IMR-90 (cell line): Measurements from ENCODE around the gene KRTAP20-2. TPM values are rescaled to one million over a fixed set of nuclear protein-coding genes. Genes with fewer than 3 reads are reported as not detected.

Experiments
- ATAC-seq: fragments of 200-7000 bp; cut with Tn5 transposase; 2 replicates; pipeline ENCODE4 v1.9.1; 2020; ENCODE audit warnings: low read depth, mild to moderate bottlenecking, moderate library complexity
- BruUV-seq: library from RNA; stranded (reverse); fragments of 400-500 nt; replicated peaks from 2 replicates; lab custom pipeline; 2021; lab: Mats Ljungman, UMichigan
- CTCF ChIA-PET: fragments of 300-600 bp; formaldehyde crosslinking; extraction: SDS; loops from one replicate; lab custom pipeline; 2021; ENCODE audit warnings: antibody characterized with exemption; lab: Yijun Ruan, JAX
- POLR2A ChIA-PET: fragments of 300-600 bp; sonication (Branson Sonifier 250); formaldehyde crosslinking; loops from one replicate; lab custom pipeline; 2022; ENCODE audit warnings: antibody characterized with exemption; ENCODE audit not compliant: unreplicated experiment; lab: Charles Lee
- DNase-seq: peaks from one replicate; pipeline ENCODE4 v3.0.0; 2013
- H2AFZ ChIP-seq: replicated peaks from 2 replicates; pipeline ENCODE3; 2013; ENCODE audit warnings: low read length, mild to moderate bottlenecking; ENCODE audit not compliant: poor library complexity
- H2AK5ac ChIP-seq: 2 replicates; pipeline ENCODE4 v1.6.1; 2013; ENCODE audit warnings: low read depth, low read length, inconsistent platforms
- H2AK9ac ChIP-seq: replicated peaks from 2 replicates; pipeline ENCODE3; 2013; ENCODE audit warnings: mild to moderate bottlenecking, low read depth, low read length, moderate library complexity; ENCODE audit not compliant: poor library complexity
- H2BK120ac ChIP-seq: 2 replicates; pipeline ENCODE4 v1.6.1; 2013; ENCODE audit warnings: low read depth, low read length, inconsistent platforms
- H2BK15ac ChIP-seq: 3 replicates; pipeline ENCODE4 v1.6.1; 2013; ENCODE audit warnings: low read depth, low read length, inconsistent platforms
- H2BK20ac ChIP-seq: 2 replicates; pipeline ENCODE4 v1.6.1; 2013; ENCODE audit warnings: low read depth, mild to moderate bottlenecking, inconsistent platforms, low read length, moderate library complexity
- H2BK5ac ChIP-seq: 2 replicates; pipeline ENCODE4 v1.6.1; 2013; ENCODE audit warnings: mild to moderate bottlenecking, low read depth, low read length, inconsistent platforms; ENCODE audit not compliant: poor library complexity, severe bottlenecking
- H3K14ac ChIP-seq: replicated peaks from 2 replicates; pipeline ENCODE4 v1.6.1; 2013; ENCODE audit warnings: low read depth, low read length, inconsistent platforms
- H3K18ac ChIP-seq: 2 replicates; pipeline ENCODE4 v1.6.1; 2013; ENCODE audit warnings: low read depth, low read length, control low read depth
- H3K23ac ChIP-seq: 2 replicates; pipeline ENCODE4 v1.6.1; 2013; ENCODE audit warnings: low read depth, low read length, inconsistent platforms
- H3K27ac ChIP-seq: 2 replicates; pipeline ENCODE4 v1.5.1; 2013; ENCODE audit warnings: mild to moderate bottlenecking, control low read depth, low read length; ENCODE audit not compliant: insufficient read depth
- H3K27me3 ChIP-seq: 2 replicates; pipeline ENCODE4 v1.6.1; 2013; ENCODE audit warnings: low read length; ENCODE audit not compliant: control insufficient read depth, insufficient read depth
- H3K36me3 ChIP-seq: 2 replicates; pipeline ENCODE4 v1.6.1; 2013; ENCODE audit warnings: low read length, mixed read lengths; ENCODE audit not compliant: control insufficient read depth, insufficient read depth
- H3K4ac ChIP-seq: 2 replicates; pipeline ENCODE4 v1.6.1; 2013; ENCODE audit warnings: low read depth, low read length, inconsistent platforms
- H3K4me1 ChIP-seq: 2 replicates; pipeline ENCODE4 v1.6.1; 2013; ENCODE audit warnings: low read length, mixed read lengths; ENCODE audit not compliant: control insufficient read depth, insufficient read depth
- H3K4me2 ChIP-seq: 2 replicates; pipeline ENCODE4 v1.6.1; 2013; ENCODE audit warnings: low read depth, mild to moderate bottlenecking, control low read depth, low read length, moderate library complexity
- H3K4me3 ChIP-seq: 2 replicates; pipeline ENCODE4 v1.5.1; 2013; ENCODE audit warnings: low read depth, mild to moderate bottlenecking, control low read depth, low read length, moderate library complexity; ENCODE audit not compliant: insufficient read depth
- H3K56ac ChIP-seq: 2 replicates; pipeline ENCODE4 v1.6.1; 2013; ENCODE audit warnings: low read length, inconsistent platforms; ENCODE audit not compliant: insufficient read depth; ENCODE audit errors: extremely low read depth
- H3K79me1 ChIP-seq, 2 experiments: 2 replicates each; pipeline ENCODE4 v1.6.1; 2013; ENCODE audit warnings: low read length in 2 of 2, inconsistent platforms in 1 of 2, low read depth in 1 of 2
- H3K9ac ChIP-seq: 2 replicates; pipeline ENCODE4 v1.6.1; 2013; ENCODE audit warnings: low read depth, low read length, control low read depth
- H3K9me1 ChIP-seq: 2 replicates; pipeline ENCODE4 v1.6.1; 2013; ENCODE audit warnings: low read length, inconsistent platforms; ENCODE audit not compliant: insufficient read depth
- H3K9me3 ChIP-seq: 2 replicates; pipeline ENCODE4 v1.6.1; 2013; ENCODE audit warnings: low read length; ENCODE audit not compliant: control insufficient read depth, insufficient read depth
- H4K20me1 ChIP-seq: 2 replicates; pipeline ENCODE4 v1.6.1; 2013; ENCODE audit warnings: low read length, inconsistent platforms; ENCODE audit not compliant: insufficient read depth
- H4K5ac ChIP-seq: 2 replicates; pipeline ENCODE4 v1.6.1; 2013; ENCODE audit warnings: mild to moderate bottlenecking, low read depth, low read length, control low read depth
- H4K8ac ChIP-seq, 2 experiments: 2 replicates each; pipeline ENCODE4 v1.6.1; 2013; ENCODE audit warnings: low read depth in 2 of 2, low read length in 2 of 2, control low read depth in 1 of 2, inconsistent platforms in 1 of 2
- H4K91ac ChIP-seq: 2 replicates; pipeline ENCODE4 v1.6.1; 2013; ENCODE audit warnings: low read depth, low read length, inconsistent platforms; ENCODE audit not compliant: insufficient read depth
- CEBPB ChIP-seq: IDR thresholded peaks from 2 replicates; pipeline ENCODE4 v1.6.1; 2012; ENCODE audit warnings: low read depth, low read length, improper control_type of control experiment
- CHD1 ChIP-seq: IDR thresholded peaks from 2 replicates; pipeline ENCODE4 v1.6.1; 2012; ENCODE audit warnings: low read depth, low read length, improper control_type of control experiment
- FOS ChIP-seq: fragments of 150-350 bp; IDR thresholded peaks from 2 replicates; pipeline ENCODE4 v1.6.1; 2016; ENCODE audit warnings: low read depth, low read length
- MAFK ChIP-seq: IDR thresholded peaks from 2 replicates; pipeline ENCODE4 v1.6.1; 2012; ENCODE audit warnings: low read depth, low read length, improper control_type of control experiment
- MXI1 ChIP-seq: IDR thresholded peaks from 2 replicates; pipeline ENCODE4 v1.6.1; 2012; ENCODE audit warnings: low read depth, mild to moderate bottlenecking, low read length, moderate library complexity, borderline replicate concordance
- NFE2L2 ChIP-seq: fragments of 150-350 bp; IDR thresholded peaks from 2 replicates; pipeline ENCODE4 v1.6.1; 2016; ENCODE audit warnings: low read depth, mild to moderate bottlenecking, low read length
- RAD21 ChIP-seq: IDR thresholded peaks from 2 replicates; pipeline ENCODE4 v1.6.1; 2012; ENCODE audit warnings: low read length, improper control_type of control experiment
- RFX5 ChIP-seq: IDR thresholded peaks from 2 replicates; pipeline ENCODE4 v1.8.0; 2012; ENCODE audit warnings: low read depth, mild to moderate bottlenecking, low read length, moderate library complexity
- SMC3 ChIP-seq: fragments of 150-350 bp; IDR thresholded peaks from 2 replicates; pipeline ENCODE4 v1.6.1; 2016; ENCODE audit warnings: low read depth, mild to moderate bottlenecking, antibody characterized with exemption, low read length, moderate library complexity
- WGBS, 2 experiments: methylation state at CpG; one replicate each; pipeline versions ENCODE4 v1.1.5 to v1.1.7; 2013; ENCODE audit warnings: missing lambda C conversion rate in 2 of 2; ENCODE audit not compliant: insufficient read length in 1 of 2; ENCODE audit errors: extremely low coverage in 2 of 2; 5-methylcytosine and 5-hydroxymethylcytosine counted together
- dilution Hi-C: fragments of 300-500 bp; cut with HindIII; formaldehyde crosslinking; loops from one replicate; pipeline ENCODE4 v1.14.3; 2018; ENCODE audit warnings: low sequenced_read_pairs; ENCODE audit not compliant: unreplicated experiment
- in situ Hi-C: fragments of 300-500 bp; cut with MboI; formaldehyde crosslinking; loops from 3 replicates; pipeline ENCODE4 v1.14.3; 2019; ENCODE audit warnings: low sequenced_read_pairs, inconsistent platforms, mixed read lengths
- intact Hi-C: fragments of 100-400 bp; cut with micrococcal nuclease; formaldehyde crosslinking; loops from 2 replicates; pipeline ENCODE4 v1.10.0; 2022
- polyA plus RNA-seq, 3 experiments: library from polyadenylated mRNA; depleted of rRNA; stranded (reverse); fragments of >200 nt; gene quantifications; 2 replicates each; pipeline ENCODE4 v1.2.3, GENCODE V29; 2012; ENCODE audit warnings: low replicate concordance in 1 of 3
- total RNA-seq: library from RNA; depleted of rRNA; stranded (reverse); fragments of >200 nt; gene quantifications from 2 replicates; pipeline ENCODE4 v1.2.3, GENCODE V29; 2012
- TF ChIP-seq, protein P1 (sequence below): conservative IDR thresholded peaks from 2 replicates; pipeline ENCODE4 v1.5.1; 2012; ENCODE audit warnings: mild to moderate bottlenecking, low read depth, low read length, improper control_type of control experiment
- TF ChIP-seq, protein P2 (sequence below): fragments of 150-350 bp; IDR thresholded peaks from 2 replicates; pipeline ENCODE4 v1.6.1; 2017; ENCODE audit warnings: mild to moderate bottlenecking, antibody characterized with exemption, low read length, low read depth

The KRTAP20-2 gene
- total and polyA plus RNA-seq, 2 of the 4 experiments (the other 2 are of a cell fraction): not detected

DNA sequence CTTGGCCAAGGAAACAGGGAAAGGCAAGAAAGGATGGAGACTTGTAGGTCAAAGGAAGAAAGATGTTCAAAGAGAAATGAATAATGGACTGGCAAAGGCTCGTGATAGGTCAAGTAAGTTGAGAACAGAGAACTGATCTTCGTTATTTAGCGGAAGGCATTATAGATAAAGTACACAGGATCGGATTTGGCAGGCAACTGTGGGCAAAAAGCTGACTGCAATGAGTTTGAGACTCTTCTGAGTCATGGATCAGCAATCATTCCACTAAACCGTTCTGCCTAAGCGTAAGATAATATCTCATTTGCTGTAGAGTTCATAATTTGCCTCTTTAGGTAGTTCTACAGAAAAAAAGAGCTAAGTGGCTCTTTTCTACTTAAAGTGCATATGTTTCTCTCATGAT is 49.5 kb downstream of the KRTAP20-2 start:
- no TSS peak for BruUV-seq
- no peak overlapping the region for H3K18ac ChIP-seq
- peaks cover 13% of the 10 kb centered on the region for H3K9me3 ChIP-seq
- no peaks in the 10 kb centered on the region for H3K36me3 ChIP-seq
- intact Hi-C loops (no loop called here), in situ Hi-C loops (no loop called here), dilution Hi-C loops (no loop called here)
- no peak overlapping the region for H3K4me2 ChIP-seq
- no peaks in the 10 kb centered on the region for H3K4me1 ChIP-seq
- POLR2A ChIA-PET: no interaction called here
- H3K27me3 ChIP-seq: no peaks in the 10 kb centered on the region
- no peaks in the 10 kb centered on the region for H3K9me1 ChIP-seq
- H3K14ac ChIP-seq: no peak overlapping the region
- no peak overlapping the region for H3K23ac ChIP-seq
- H3K56ac ChIP-seq: no peak overlapping the region
- no peak overlapping the region for H4K8ac ChIP-seq
- no peak overlapping the region for H4K91ac ChIP-seq
- no peak overlapping the region for H2BK5ac ChIP-seq
- no peak overlapping the region for H4K5ac ChIP-seq
- ATAC-seq (no peak), DNase-seq (no peak)
- H2BK20ac ChIP-seq: no peak overlapping the region
- TF ChIP-seq RFX5 (no peak), FOS (no peak), RAD21 (no peak), CEBPB (no peak), MXI1 (no peak), CHD1 (no peak), SMC3 (no peak), MAFK (no peak), NFE2L2 (no peak)
- TF ChIP-seq, protein P1, sequence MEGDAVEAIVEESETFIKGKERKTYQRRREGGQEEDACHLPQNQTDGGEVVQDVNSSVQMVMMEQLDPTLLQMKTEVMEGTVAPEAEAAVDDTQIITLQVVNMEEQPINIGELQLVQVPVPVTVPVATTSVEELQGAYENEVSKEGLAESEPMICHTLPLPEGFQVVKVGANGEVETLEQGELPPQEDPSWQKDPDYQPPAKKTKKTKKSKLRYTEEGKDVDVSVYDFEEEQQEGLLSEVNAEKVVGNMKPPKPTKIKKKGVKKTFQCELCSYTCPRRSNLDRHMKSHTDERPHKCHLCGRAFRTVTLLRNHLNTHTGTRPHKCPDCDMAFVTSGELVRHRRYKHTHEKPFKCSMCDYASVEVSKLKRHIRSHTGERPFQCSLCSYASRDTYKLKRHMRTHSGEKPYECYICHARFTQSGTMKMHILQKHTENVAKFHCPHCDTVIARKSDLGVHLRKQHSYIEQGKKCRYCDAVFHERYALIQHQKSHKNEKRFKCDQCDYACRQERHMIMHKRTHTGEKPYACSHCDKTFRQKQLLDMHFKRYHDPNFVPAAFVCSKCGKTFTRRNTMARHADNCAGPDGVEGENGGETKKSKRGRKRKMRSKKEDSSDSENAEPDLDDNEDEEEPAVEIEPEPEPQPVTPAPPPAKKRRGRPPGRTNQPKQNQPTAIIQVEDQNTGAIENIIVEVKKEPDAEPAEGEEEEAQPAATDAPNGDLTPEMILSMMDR: no peak
- TF ChIP-seq, protein P2, sequence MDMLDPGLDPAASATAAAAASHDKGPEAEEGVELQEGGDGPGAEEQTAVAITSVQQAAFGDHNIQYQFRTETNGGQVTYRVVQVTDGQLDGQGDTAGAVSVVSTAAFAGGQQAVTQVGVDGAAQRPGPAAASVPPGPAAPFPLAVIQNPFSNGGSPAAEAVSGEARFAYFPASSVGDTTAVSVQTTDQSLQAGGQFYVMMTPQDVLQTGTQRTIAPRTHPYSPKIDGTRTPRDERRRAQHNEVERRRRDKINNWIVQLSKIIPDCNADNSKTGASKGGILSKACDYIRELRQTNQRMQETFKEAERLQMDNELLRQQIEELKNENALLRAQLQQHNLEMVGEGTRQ: no peak
- no peak overlapping the region for H2AK5ac ChIP-seq
- H3K4ac ChIP-seq: no peak overlapping the region
- no peak overlapping the region for H3K4me3 ChIP-seq
- H2AK9ac ChIP-seq: no peak overlapping the region
- no peaks in the 10 kb centered on the region for H3K79me1 ChIP-seq
- H2AFZ ChIP-seq: no peak overlapping the region
- no peak overlapping the region for H2BK120ac ChIP-seq
- WGBS, 2 experiments: no CpG with 5 or more reads among the region's 6 CpGs
- H2BK15ac ChIP-seq: no peak overlapping the region
- H3K9ac ChIP-seq: no peak overlapping the region
- H3K27ac ChIP-seq: no peak overlapping the region
- CTCF ChIA-PET: no interaction called here
- no peaks in the 10 kb centered on the region for H4K20me1 ChIP-seq
